NOMO-1 treated with dmso at 0.1 percent for 144 hours (cell line): Measurements from ENCODE around the gene ARL16.

ENCODE experiments used
- DNase-seq: peaks from one replicate; lab custom pipeline; 2025; ENCODE audit not compliant: unreplicated experiment; lab: John Stamatoyannopoulos, UW

The ARL16 gene

GRCh38 chr17:81683584-81684441, at the start of gene ARL16, which contains the start of gene HGS:
TSS of gene ARL16 (minus strand) at chr17:81683797. CDS start at chr17:81683753, 44 bp downstream.
TSS of gene HGS (plus strand) at chr17:81684011. CDS start at chr17:81684067, 56 bp downstream.
- peak; percentile 97 for DNase-seq

GRCh38 chr17:81727324-81728031, 43.9 kb upstream of the ARL16 start:
- no peak for DNase-seq

GRCh38 chr17:81726004-81726403, 42.4 kb upstream of the ARL16 start:
- no peak for DNase-seq

- DNase-seq, result no peak
Measured at GRCh38 chr17:81725439-81725838, 41.8 kb upstream of the ARL16 start.

- no peak for DNase-seq
Measured at GRCh38 chr17:81723651-81724209, 40.1 kb upstream of the ARL16 start.

- no peak for DNase-seq
Measured at GRCh38 chr17:81722184-81723120, 38.9 kb upstream of the ARL16 start.

- no peak for DNase-seq
Measured at GRCh38 chr17:81720267-81721071, 36.9 kb upstream of the ARL16 start.

- DNase-seq, result no peak
Measured at GRCh38 chr17:81719410-81720266, 36.0 kb upstream of the ARL16 start.

GRCh38 chr17:81717766-81718089, 34.1 kb upstream of the ARL16 start:
- DNase-seq, result no peak

GRCh38 chr17:81717049-81717765, 33.6 kb upstream of the ARL16 start:
- no peak for DNase-seq

- DNase-seq, result no peak
Measured at GRCh38 chr17:81716674-81716996, 33.0 kb upstream of the ARL16 start.

- DNase-seq, result no peak
Measured at GRCh38 chr17:81715872-81716673, 32.5 kb upstream of the ARL16 start.

- no peak for DNase-seq
Measured at GRCh38 chr17:81715107-81715871, 31.7 kb upstream of the ARL16 start.

- no peak for DNase-seq
Measured at GRCh38 chr17:81714412-81715106, 31.0 kb upstream of the ARL16 start.

- DNase-seq, result no peak
Measured at GRCh38 chr17:81713556-81714411, 30.2 kb upstream of the ARL16 start.
